Type B pancreatic cell (in vitro differentiated cells): ENCODE measurements around the gene NDUFV2. TPM values are rescaled to one million over a fixed set of nuclear protein-coding genes. Genes with fewer than 3 reads are reported as not detected.
"Not testable (repeated sequence)": the region's sequence is repeated elsewhere in the genome, so short reads cannot be mapped to it uniquely, and the experiment has no call there.

Source experiments
- DNase-seq: peaks from one replicate; pipeline ENCODE4 v3.0.0; 2021; ENCODE audit warnings: mixed read lengths; ENCODE audit not compliant: unreplicated experiment; ENCODE audit errors: extremely low spot score
- H3K27ac Mint-ChIP-seq: 2 replicates; pipeline ENCODE4 v1.8.0; 2021; ENCODE audit warnings: mild to moderate bottlenecking, mixed read lengths
- H3K27me3 Mint-ChIP-seq: 2 replicates; pipeline ENCODE4 v1.8.0; 2021; ENCODE audit warnings: mixed read lengths
- H3K36me3 Mint-ChIP-seq: 2 replicates; pipeline ENCODE4 v1.8.0; 2021; ENCODE audit warnings: mixed read lengths
- H3K4me1 Mint-ChIP-seq: one replicate; pipeline ENCODE4 v1.8.0; 2021; ENCODE audit warnings: mixed read lengths; ENCODE audit not compliant: unreplicated experiment
- H3K4me3 Mint-ChIP-seq: 2 replicates; pipeline ENCODE4 v1.8.0; 2021; ENCODE audit warnings: mild to moderate bottlenecking, mixed read lengths
- H3K9me3 Mint-ChIP-seq: 2 replicates; pipeline ENCODE4 v1.8.0; 2021; ENCODE audit warnings: mixed read lengths
- CTCF ChIP-seq: fragments of 200-600 bp; sonication (generic); conservative IDR thresholded peaks from 2 replicates; pipeline ENCODE4 v1.5.0; 2021; ENCODE audit warnings: antibody characterized with exemption, mild to moderate bottlenecking
- total RNA-seq: library from RNA; stranded (reverse); gene quantifications from 2 replicates; pipeline ENCODE4 v1.2.1, GENCODE V29; 2021; ENCODE audit warnings: low replicate concordance

NDUFV2 gene
- total RNA-seq, 1 donor from 2014 or later, result 135 TPM

GRCh38 chr18:9082711-9083510 is 19.6 kb upstream of the NDUFV2 start:
- Mint-ChIP-seq H3K4me1 (peaks cover 18% of the 10 kb centered on the region), H3K27me3 (no peaks in the 10 kb centered on the region), H3K36me3 (no peaks in the 10 kb centered on the region), H3K27ac (no peak overlapping the region), H3K4me3 (no peak overlapping the region), H3K9me3 (no peaks in the 10 kb centered on the region)
- DNase-seq, result no peak
- no peak for TF ChIP-seq CTCF

GRCh38 chr18:9086015-9086414 is 16.5 kb upstream of the NDUFV2 start:
- Mint-ChIP-seq H3K27ac (no peak overlapping the region), H3K4me3 (no peak overlapping the region), H3K9me3 (no peaks in the 10 kb centered on the region), H3K36me3 (no peaks in the 10 kb centered on the region), H3K4me1 (peaks cover 8% of the 10 kb centered on the region), H3K27me3 (no peaks in the 10 kb centered on the region)
- no peak for DNase-seq
- no peak for TF ChIP-seq CTCF

- H3K27ac Mint-ChIP-seq, result no peak overlapping the region
- peaks cover 8% of the 10 kb centered on the region for H3K4me1 Mint-ChIP-seq
- no peak for TF ChIP-seq CTCF
- H3K4me3 Mint-ChIP-seq, result no peak overlapping the region
- no peaks in the 10 kb centered on the region for H3K27me3 Mint-ChIP-seq
- no peaks in the 10 kb centered on the region for H3K9me3 Mint-ChIP-seq
- DNase-seq, result no peak
- no peaks in the 10 kb centered on the region for H3K36me3 Mint-ChIP-seq
Measured at GRCh38 chr18:9086624-9087023, 15.9 kb upstream of the NDUFV2 start.

GRCh38 chr18:9087144-9087543 is 15.4 kb upstream of the NDUFV2 start:
- no peaks in the 10 kb centered on the region for H3K36me3 Mint-ChIP-seq
- no peak for DNase-seq
- no peak overlapping the region for H3K27ac Mint-ChIP-seq
- H3K4me1 Mint-ChIP-seq, result peaks cover 8% of the 10 kb centered on the region
- H3K4me3 Mint-ChIP-seq, result no peak overlapping the region
- no peak for TF ChIP-seq CTCF
- H3K27me3 Mint-ChIP-seq, result no peaks in the 10 kb centered on the region
- H3K9me3 Mint-ChIP-seq, result no peaks in the 10 kb centered on the region

- Mint-ChIP-seq H3K27me3 (no peaks in the 10 kb centered on the region), H3K4me1 (no peaks in the 10 kb centered on the region), H3K36me3 (no peaks in the 10 kb centered on the region), H3K9me3 (no peaks in the 10 kb centered on the region), H3K4me3 (no peak overlapping the region), H3K27ac (no peak overlapping the region)
- no peak for TF ChIP-seq CTCF
- DNase-seq, result no peak
Measured at GRCh38 chr18:9088252-9088651, 14.2 kb upstream of the NDUFV2 start.

- H3K27ac Mint-ChIP-seq, H3K4me1 Mint-ChIP-seq, DNase-seq, H3K36me3 Mint-ChIP-seq, H3K27me3 Mint-ChIP-seq, H3K9me3 Mint-ChIP-seq, H3K4me3 Mint-ChIP-seq: not testable (repeated sequence)
Measured at GRCh38 chr18:9088727-9089126, 13.8 kb upstream of the NDUFV2 start.
